ENCODE results near the gene CLNK.

GRCh38 chr4:10656420-10656819, 28.1 kb downstream of the CLNK start:
- TF ChIP-seq CTCF (IDR thresholded peaks at IDR 0.05) (no peak), POLR2AphosphoS5 (IDR thresholded peaks at IDR 0.05; ENCODE audit: insufficient read depth in 1 of 2, low read depth in 1 of 2) (no peak)
